Measurements from ENCODE around the gene ABITRAM.
A peak's percentile ranks its signal among the peaks of the same experiment; 100 is the strongest.
"Not testable (repeated sequence)": the region's sequence is repeated elsewhere in the genome, so short reads cannot be mapped to it uniquely, and the experiment has no call there.

ABITRAM gene

GRCh38 chr9:108934323-108934893 lies at the start of gene ABITRAM:
ABITRAM (plus strand) TSS chr9:108934400; CDS start chr9:108934487, 87 bp downstream.
- Mint-ChIP-seq H3K4me1 (ENCODE audit: low read depth) (peaks cover 23% of the 10 kb centered on the region), H3K9me3 (no peaks in the 10 kb centered on the region), H3K36me3 (ENCODE audit: low read depth) (peaks cover 49% of the 10 kb centered on the region)

GRCh38 chr9:108884701-108885100 lies 49.5 kb upstream of the ABITRAM start:
- intact Hi-C loops (cut with micrococcal nuclease) = no loop called here
- no peak overlapping the region for H3K27ac Mint-ChIP-seq
- H3K4me3 Mint-ChIP-seq = no peak overlapping the region
- H3K27me3 Mint-ChIP-seq = no peaks in the 10 kb centered on the region
- peaks cover 10% of the 10 kb centered on the region for H3K4me1 Mint-ChIP-seq (ENCODE audit: low read depth)
- no peaks in the 10 kb centered on the region for H3K9me3 Mint-ChIP-seq
- peaks cover 64% of the 10 kb centered on the region for H3K36me3 Mint-ChIP-seq (ENCODE audit: low read depth)

More at GRCh38 chr9:108934323-108934893, at the start of gene ABITRAM:
- peak within 1 kb of the TSS; percentile 96 for H3K27ac Mint-ChIP-seq
- intact Hi-C loops (cut with micrococcal nuclease) = loop anchor here (1.0 to 5.0 kb wide), 2 partner anchors 78 to 186 kb away; partner anchors contain the start of gene CTNNAL1
- peak within 1 kb of the TSS; percentile 98 for H3K4me3 Mint-ChIP-seq
- no peaks in the 10 kb centered on the region for H3K27me3 Mint-ChIP-seq

- no peak overlapping the region for H3K4me3 Mint-ChIP-seq
- H3K36me3 Mint-ChIP-seq (ENCODE audit: low read depth) = peaks cover 64% of the 10 kb centered on the region
- no peak overlapping the region for H3K27ac Mint-ChIP-seq
- no peaks in the 10 kb centered on the region for H3K9me3 Mint-ChIP-seq
- intact Hi-C loops (cut with micrococcal nuclease) = no loop called here
- H3K4me1 Mint-ChIP-seq (ENCODE audit: low read depth) = peaks cover 10% of the 10 kb centered on the region
- no peaks in the 10 kb centered on the region for H3K27me3 Mint-ChIP-seq
Measured at GRCh38 chr9:108885643-108886348, 48.4 kb upstream of the ABITRAM start.

- H3K27me3 Mint-ChIP-seq; H3K27ac Mint-ChIP-seq; H3K4me3 Mint-ChIP-seq; intact Hi-C loops (cut with micrococcal nuclease); H3K9me3 Mint-ChIP-seq: not testable (repeated sequence)
- Mint-ChIP-seq H3K36me3 (ENCODE audit: low read depth) (peaks cover 70% of the 10 kb centered on the region), H3K4me1 (ENCODE audit: low read depth) (peaks cover 10% of the 10 kb centered on the region)
Measured at GRCh38 chr9:108886594-108887271, 47.5 kb upstream of the ABITRAM start.

GRCh38 chr9:108889649-108890067 lies 44.5 kb upstream of the ABITRAM start:
- Mint-ChIP-seq H3K9me3 (no peaks in the 10 kb centered on the region), H3K36me3 (ENCODE audit: low read depth) (peaks cover 78% of the 10 kb centered on the region), H3K27me3 (no peaks in the 10 kb centered on the region), H3K27ac (no peak overlapping the region), H3K4me1 (ENCODE audit: low read depth) (peaks cover 10% of the 10 kb centered on the region), H3K4me3 (no peak overlapping the region)
- intact Hi-C loops (cut with micrococcal nuclease) = no loop called here

- Mint-ChIP-seq H3K36me3 (ENCODE audit: low read depth) (peaks cover 95% of the 10 kb centered on the region), H3K4me3 (no peak overlapping the region), H3K4me1 (ENCODE audit: low read depth) (no peaks in the 10 kb centered on the region), H3K27ac (no peak overlapping the region), H3K9me3 (no peaks in the 10 kb centered on the region), H3K27me3 (no peaks in the 10 kb centered on the region)
- intact Hi-C loops (cut with micrococcal nuclease) = no loop called here
Measured at GRCh38 chr9:108894225-108894997, 39.8 kb upstream of the ABITRAM start.

GRCh38 chr9:108897324-108898096 lies 36.7 kb upstream of the ABITRAM start:
- Mint-ChIP-seq H3K4me1 (ENCODE audit: low read depth) (no peaks in the 10 kb centered on the region), H3K27me3 (no peaks in the 10 kb centered on the region), H3K9me3 (no peaks in the 10 kb centered on the region), H3K4me3 (no peak overlapping the region), H3K36me3 (ENCODE audit: low read depth) (peaks cover 96% of the 10 kb centered on the region), H3K27ac (no peak overlapping the region)
- intact Hi-C loops (cut with micrococcal nuclease) = no loop called here

- H3K9me3 Mint-ChIP-seq; H3K4me1 Mint-ChIP-seq (ENCODE audit: low read depth); H3K4me3 Mint-ChIP-seq; intact Hi-C loops (cut with micrococcal nuclease); H3K27ac Mint-ChIP-seq; H3K27me3 Mint-ChIP-seq: not testable (repeated sequence)
- H3K36me3 Mint-ChIP-seq (ENCODE audit: low read depth) = peaks cover 96% of the 10 kb centered on the region
Measured at GRCh38 chr9:108899023-108899695, 35.0 kb upstream of the ABITRAM start.

GRCh38 chr9:108900176-108900575 lies 34.0 kb upstream of the ABITRAM start:
- no peak overlapping the region for H3K4me3 Mint-ChIP-seq
- intact Hi-C loops (cut with micrococcal nuclease) = no loop called here
- peaks cover 6% of the 10 kb centered on the region for H3K4me1 Mint-ChIP-seq (ENCODE audit: low read depth)
- no peaks in the 10 kb centered on the region for H3K27me3 Mint-ChIP-seq
- H3K36me3 Mint-ChIP-seq (ENCODE audit: low read depth) = peaks cover 93% of the 10 kb centered on the region
- no peaks in the 10 kb centered on the region for H3K9me3 Mint-ChIP-seq
- no peak overlapping the region for H3K27ac Mint-ChIP-seq

- Mint-ChIP-seq H3K4me3 (no peak overlapping the region), H3K4me1 (ENCODE audit: low read depth) (peaks cover 6% of the 10 kb centered on the region), H3K27me3 (no peaks in the 10 kb centered on the region), H3K27ac (no peak overlapping the region), H3K9me3 (no peaks in the 10 kb centered on the region), H3K36me3 (ENCODE audit: low read depth) (peaks cover 89% of the 10 kb centered on the region)
- intact Hi-C loops (cut with micrococcal nuclease) = no loop called here
Measured at GRCh38 chr9:108903420-108904103, 30.6 kb upstream of the ABITRAM start.

- no peak overlapping the region for H3K27ac Mint-ChIP-seq
- H3K9me3 Mint-ChIP-seq = no peaks in the 10 kb centered on the region
- no peak overlapping the region for H3K4me3 Mint-ChIP-seq
- H3K36me3 Mint-ChIP-seq (ENCODE audit: low read depth) = peaks cover 89% of the 10 kb centered on the region
- H3K27me3 Mint-ChIP-seq = no peaks in the 10 kb centered on the region
- intact Hi-C loops (cut with micrococcal nuclease) = no loop called here
- H3K4me1 Mint-ChIP-seq (ENCODE audit: low read depth) = peaks cover 6% of the 10 kb centered on the region
Measured at GRCh38 chr9:108904161-108904560, 30.0 kb upstream of the ABITRAM start.

GRCh38 chr9:108905494-108905893 lies 28.7 kb upstream of the ABITRAM start:
- intact Hi-C loops (cut with micrococcal nuclease) = no loop called here
- H3K4me1 Mint-ChIP-seq (ENCODE audit: low read depth) = peaks cover 6% of the 10 kb centered on the region
- H3K27me3 Mint-ChIP-seq = no peaks in the 10 kb centered on the region
- no peak overlapping the region for H3K4me3 Mint-ChIP-seq
- peaks cover 86% of the 10 kb centered on the region for H3K36me3 Mint-ChIP-seq (ENCODE audit: low read depth)
- H3K27ac Mint-ChIP-seq = no peak overlapping the region
- H3K9me3 Mint-ChIP-seq = no peaks in the 10 kb centered on the region

Data from dendritic cell treated with granulocyte-macrophage colony-stimulating factor and Interleukin-4, amounts not matched to agents 40 ng/mL and 50 ng/mL, for 4 days (primary cell).